Type B pancreatic cell (in vitro differentiated cells): ENCODE measurements around the gene KRT33A. TPM values are rescaled to one million over a fixed set of nuclear protein-coding genes. Genes with fewer than 3 reads are reported as not detected.
"Not testable (repeated sequence)": the region's sequence is repeated elsewhere in the genome, so short reads cannot be mapped to it uniquely, and the experiment has no call there.

Experiments used
- DNase-seq: peaks from one replicate; pipeline ENCODE4 v3.0.0; 2021; ENCODE audit warnings: mixed read lengths; ENCODE audit not compliant: unreplicated experiment; ENCODE audit errors: extremely low spot score
- H3K27ac Mint-ChIP-seq: 2 replicates; pipeline ENCODE4 v1.8.0; 2021; ENCODE audit warnings: mild to moderate bottlenecking, mixed read lengths
- H3K27me3 Mint-ChIP-seq: 2 replicates; pipeline ENCODE4 v1.8.0; 2021; ENCODE audit warnings: mixed read lengths
- H3K36me3 Mint-ChIP-seq: 2 replicates; pipeline ENCODE4 v1.8.0; 2021; ENCODE audit warnings: mixed read lengths
- H3K4me1 Mint-ChIP-seq: one replicate; pipeline ENCODE4 v1.8.0; 2021; ENCODE audit warnings: mixed read lengths; ENCODE audit not compliant: unreplicated experiment
- H3K4me3 Mint-ChIP-seq: 2 replicates; pipeline ENCODE4 v1.8.0; 2021; ENCODE audit warnings: mild to moderate bottlenecking, mixed read lengths
- H3K9me3 Mint-ChIP-seq: 2 replicates; pipeline ENCODE4 v1.8.0; 2021; ENCODE audit warnings: mixed read lengths
- total RNA-seq: library from RNA; stranded (reverse); gene quantifications from 2 replicates; pipeline ENCODE4 v1.2.1, GENCODE V29; 2021; ENCODE audit warnings: low replicate concordance
- TF ChIP-seq, protein P1 (sequence below): fragments of 200-600 bp; sonication (generic); conservative IDR thresholded peaks from 2 replicates; pipeline ENCODE4 v1.5.0; 2021; ENCODE audit warnings: antibody characterized with exemption, mild to moderate bottlenecking

Gene KRT33A
- total RNA-seq, 1 donor from 2014 or later: 0.24 TPM

DNA sequence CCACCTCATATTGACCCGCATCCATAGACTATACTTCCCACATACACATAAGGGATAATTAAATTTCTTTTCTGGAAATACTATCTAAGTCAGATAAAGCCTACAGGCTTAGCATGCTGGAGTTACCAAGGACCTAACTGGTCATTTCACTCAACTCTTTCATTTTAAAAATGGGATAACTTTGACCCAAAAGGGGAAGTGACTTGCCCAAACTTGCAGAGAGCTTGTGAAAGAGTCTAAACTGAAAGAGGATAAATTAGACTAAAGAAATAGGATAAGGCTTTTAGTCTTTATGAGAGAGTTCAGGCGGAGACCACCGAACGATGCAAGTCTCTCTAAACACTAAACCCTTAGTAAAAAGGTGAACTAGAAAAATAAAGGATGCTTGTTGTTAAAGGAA is 3.9 kb upstream of the KRT33A start:
- H3K4me3 Mint-ChIP-seq: no peak overlapping the region
- H3K27ac Mint-ChIP-seq: no peak overlapping the region
- TF ChIP-seq, protein P1, sequence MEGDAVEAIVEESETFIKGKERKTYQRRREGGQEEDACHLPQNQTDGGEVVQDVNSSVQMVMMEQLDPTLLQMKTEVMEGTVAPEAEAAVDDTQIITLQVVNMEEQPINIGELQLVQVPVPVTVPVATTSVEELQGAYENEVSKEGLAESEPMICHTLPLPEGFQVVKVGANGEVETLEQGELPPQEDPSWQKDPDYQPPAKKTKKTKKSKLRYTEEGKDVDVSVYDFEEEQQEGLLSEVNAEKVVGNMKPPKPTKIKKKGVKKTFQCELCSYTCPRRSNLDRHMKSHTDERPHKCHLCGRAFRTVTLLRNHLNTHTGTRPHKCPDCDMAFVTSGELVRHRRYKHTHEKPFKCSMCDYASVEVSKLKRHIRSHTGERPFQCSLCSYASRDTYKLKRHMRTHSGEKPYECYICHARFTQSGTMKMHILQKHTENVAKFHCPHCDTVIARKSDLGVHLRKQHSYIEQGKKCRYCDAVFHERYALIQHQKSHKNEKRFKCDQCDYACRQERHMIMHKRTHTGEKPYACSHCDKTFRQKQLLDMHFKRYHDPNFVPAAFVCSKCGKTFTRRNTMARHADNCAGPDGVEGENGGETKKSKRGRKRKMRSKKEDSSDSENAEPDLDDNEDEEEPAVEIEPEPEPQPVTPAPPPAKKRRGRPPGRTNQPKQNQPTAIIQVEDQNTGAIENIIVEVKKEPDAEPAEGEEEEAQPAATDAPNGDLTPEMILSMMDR: no peak
- H3K27me3 Mint-ChIP-seq: peaks cover 4% of the 10 kb centered on the region
- peaks cover 5% of the 10 kb centered on the region for H3K9me3 Mint-ChIP-seq
- H3K36me3 Mint-ChIP-seq: no peaks in the 10 kb centered on the region
- H3K4me1 Mint-ChIP-seq: no peaks in the 10 kb centered on the region
- DNase-seq: no peak

DNA sequence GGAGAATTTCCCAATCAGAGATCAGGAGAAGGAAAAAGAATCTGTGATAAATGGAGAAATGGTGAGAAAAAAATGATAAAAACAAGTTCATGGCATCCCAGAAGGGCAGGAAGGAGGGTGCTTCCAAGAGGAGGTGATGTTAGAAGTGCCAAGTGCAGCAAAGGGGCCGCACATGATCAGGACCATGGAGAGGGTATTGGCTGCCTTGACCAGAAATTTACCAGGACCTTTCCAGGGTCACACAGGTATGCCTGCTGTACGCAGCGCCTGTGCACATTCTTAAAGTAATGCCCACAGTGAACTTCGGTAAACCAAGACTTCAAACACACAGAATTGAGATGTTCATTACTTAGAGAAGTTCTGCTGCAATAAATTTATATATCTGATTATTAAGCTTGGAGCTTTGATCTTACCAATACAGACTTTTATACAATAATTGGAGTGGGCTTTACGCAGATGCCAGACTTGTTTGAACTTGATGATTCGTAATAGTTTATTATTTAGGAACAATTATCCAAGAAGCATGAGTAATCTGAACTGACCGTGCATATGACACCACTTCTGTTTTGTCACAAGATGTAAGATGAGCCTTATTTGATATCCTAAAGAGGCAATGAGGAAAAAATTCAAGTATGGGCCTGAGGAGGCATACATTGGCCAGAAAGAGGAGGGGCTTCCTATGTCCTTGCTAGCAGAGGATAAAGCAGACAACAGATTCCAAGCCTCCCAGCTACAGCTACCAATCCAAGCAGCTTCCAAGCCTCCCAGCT is 2.2 kb upstream of the KRT33A start:
- peaks cover 4% of the 10 kb centered on the region for H3K27me3 Mint-ChIP-seq

DNA sequence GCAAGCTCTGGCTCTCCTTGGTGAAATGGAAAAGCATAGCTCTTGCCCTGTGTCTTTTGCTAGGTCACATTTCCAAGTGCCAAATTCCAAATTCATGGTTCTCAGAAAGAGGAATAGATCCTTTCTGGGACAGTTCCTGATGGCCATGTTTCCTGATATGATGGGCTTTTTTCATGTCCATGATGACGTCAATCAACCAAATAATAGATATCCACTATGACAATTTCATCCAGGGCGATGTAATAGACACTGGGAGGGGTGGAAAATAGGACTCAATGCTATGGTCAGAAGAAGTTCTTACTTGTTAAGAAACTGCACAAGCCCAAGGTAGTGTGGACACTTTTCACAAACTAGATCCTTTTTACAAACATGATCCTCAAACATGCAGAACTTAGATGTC is 549 bp upstream of the KRT33A start:
- TF ChIP-seq, protein P1: no peak
- H3K27me3 Mint-ChIP-seq: peaks cover 4% of the 10 kb centered on the region
- H3K9me3 Mint-ChIP-seq: peaks cover 5% of the 10 kb centered on the region
- peaks cover 3% of the 10 kb centered on the region for H3K4me1 Mint-ChIP-seq
- H3K36me3 Mint-ChIP-seq: no peaks in the 10 kb centered on the region
- H3K4me3 Mint-ChIP-seq: no peak overlapping the region
- H3K27ac Mint-ChIP-seq: no peak overlapping the region
- no peak for DNase-seq

More for the DNA sequence above, 2.2 kb upstream of the KRT33A start:
- peaks cover 2% of the 10 kb centered on the region for H3K4me1 Mint-ChIP-seq
- TF ChIP-seq, protein P1: no peak
- no peak overlapping the region for H3K4me3 Mint-ChIP-seq
- no peak for DNase-seq
- H3K36me3 Mint-ChIP-seq: no peaks in the 10 kb centered on the region
- H3K9me3 Mint-ChIP-seq: peaks cover 5% of the 10 kb centered on the region
- H3K27ac Mint-ChIP-seq: no peak overlapping the region

DNA sequence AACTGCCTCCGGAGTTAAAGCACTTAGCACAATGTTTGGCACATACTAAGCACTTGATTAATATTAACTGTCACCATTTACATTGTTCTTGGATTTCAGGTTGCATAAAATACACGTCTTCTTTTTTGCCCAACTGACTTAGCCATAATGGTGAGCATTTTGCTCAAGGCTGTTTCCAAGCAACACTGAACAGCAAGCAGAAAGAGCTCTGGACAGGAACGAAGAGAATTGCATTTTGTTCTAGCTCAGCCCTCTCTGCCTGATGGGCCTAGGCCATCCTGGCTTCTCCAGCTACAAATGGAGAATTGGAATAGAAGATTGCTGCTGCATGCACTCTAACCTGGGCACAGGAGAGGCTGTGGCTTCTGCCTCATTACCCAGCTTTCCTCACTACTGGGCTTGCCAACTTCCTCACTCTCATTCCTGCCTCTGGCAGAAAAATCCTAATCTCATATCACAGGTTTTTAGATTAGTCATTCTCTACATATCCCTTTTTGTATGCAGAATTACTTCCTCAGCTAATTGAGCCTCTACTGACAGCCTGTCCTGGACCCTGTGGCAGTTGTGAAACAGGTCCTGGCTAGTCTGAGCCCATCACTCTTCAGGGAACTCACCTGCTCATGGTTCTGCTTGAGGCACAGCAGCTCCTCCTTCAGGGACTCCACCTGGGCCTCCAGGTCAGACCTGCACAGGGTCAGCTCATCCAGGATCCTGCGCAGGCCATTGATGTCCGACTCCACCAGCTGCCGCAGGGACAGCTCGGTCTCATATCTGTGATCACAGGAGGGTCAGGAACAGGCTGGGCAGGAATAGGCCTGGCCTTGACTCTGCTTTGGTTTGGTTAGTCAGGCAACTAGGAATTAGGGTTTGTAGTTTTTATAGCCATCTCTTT is 2.5 kb downstream of the KRT33A start:
- H3K36me3 Mint-ChIP-seq: no peaks in the 10 kb centered on the region
- H3K4me1 Mint-ChIP-seq: peaks cover 7% of the 10 kb centered on the region
- no peak for DNase-seq
- H3K27me3 Mint-ChIP-seq: peaks cover 4% of the 10 kb centered on the region
- TF ChIP-seq, protein P1: no peak
- peak overlapping the region; percentile 27 for H3K4me3 Mint-ChIP-seq
- H3K9me3 Mint-ChIP-seq: peaks cover 8% of the 10 kb centered on the region
- H3K27ac Mint-ChIP-seq: peak overlapping the region; percentile 63

GRCh38 chr17:41346421-41346820 is 4.2 kb downstream of the KRT33A start:
- H3K4me3 Mint-ChIP-seq, H3K36me3 Mint-ChIP-seq, H3K27me3 Mint-ChIP-seq, DNase-seq, H3K27ac Mint-ChIP-seq: not testable (repeated sequence)
- peaks cover 12% of the 10 kb centered on the region for H3K9me3 Mint-ChIP-seq
- peaks cover 10% of the 10 kb centered on the region for H3K4me1 Mint-ChIP-seq

DNA sequence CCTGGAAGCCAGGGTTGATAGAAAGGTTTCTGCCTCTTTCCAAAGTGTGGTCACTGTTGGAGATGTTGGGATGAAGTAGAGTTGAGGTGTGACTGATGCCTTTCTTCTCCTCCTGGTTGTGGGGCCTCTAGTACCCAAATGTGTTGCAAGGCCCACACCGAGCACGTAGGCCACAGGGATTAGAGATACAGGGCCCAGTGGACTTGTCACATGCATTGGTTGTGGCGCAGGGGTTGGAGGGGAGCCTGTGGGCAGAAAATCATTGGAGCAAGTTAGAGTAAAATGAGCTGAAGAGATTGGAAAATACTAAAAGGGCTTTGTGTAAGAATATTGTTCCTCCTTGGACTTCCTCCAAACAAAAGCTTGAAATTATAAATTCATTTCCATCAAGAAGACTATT is 4.6 kb downstream of the KRT33A start:
- Mint-ChIP-seq H3K9me3 (peaks cover 12% of the 10 kb centered on the region), H3K27me3 (no peaks in the 10 kb centered on the region), H3K4me3 (no peak overlapping the region), H3K36me3 (no peaks in the 10 kb centered on the region), H3K4me1 (peaks cover 15% of the 10 kb centered on the region), H3K27ac (no peak overlapping the region)
- TF ChIP-seq, protein P1: no peak
- no peak for DNase-seq
